OCI-LY7 (cell line): ENCODE data around the gene EGFL8. TPM values are rescaled to one million over a fixed set of nuclear protein-coding genes. Genes with fewer than 3 reads are reported as not detected.

ENCODE experiments used
- BruUV-seq: library from RNA; stranded (reverse); fragments of 400-500 nt; replicated peaks from 2 replicates; lab custom pipeline; 2021; lab: Mats Ljungman, UMichigan
- CTCF ChIA-PET: fragments of 300-600 bp; sonication (Branson Sonifier 250); formaldehyde crosslinking; loops from one replicate; lab custom pipeline; 2022; ENCODE audit warnings: antibody characterized with exemption; ENCODE audit not compliant: unreplicated experiment; lab: Charles Lee
- POLR2A ChIA-PET: fragments of 300-600 bp; sonication (Branson Sonifier 250); formaldehyde crosslinking; loops from one replicate; lab custom pipeline; 2022; ENCODE audit warnings: antibody characterized with exemption; lab: Charles Lee
- DNase-seq: peaks from one replicate; pipeline ENCODE4 v3.0.0-alpha.2; 2015; ENCODE audit warnings: low spot score
- H2AFZ ChIP-seq: fragments of 200-600 bp; sonication (generic), shearing (Covaris generic); 2 replicates; pipeline ENCODE4 v1.6.1; 2014; ENCODE audit warnings: mild to moderate bottlenecking, antibody characterized with exemption, low read length, moderate library complexity
- H3K27ac ChIP-seq: fragments of 200-600 bp; sonication (generic); 2 replicates; pipeline ENCODE4 v1.5.1; 2014; ENCODE audit warnings: mixed run types, low read depth, mild to moderate bottlenecking, moderate library complexity, low read length, inconsistent platforms; ENCODE audit not compliant: poor library complexity, severe bottlenecking
- H3K36me3 ChIP-seq: fragments of 200-600 bp; sonication (generic); 2 replicates; pipeline ENCODE4 v1.6.1; 2014; ENCODE audit warnings: mild to moderate bottlenecking, antibody characterized with exemption, low read length, moderate library complexity, mixed read lengths; ENCODE audit not compliant: insufficient read depth
- H3K4me1 ChIP-seq: fragments of 200-600 bp; sonication (generic); 2 replicates; pipeline ENCODE4 v1.5.1; 2014; ENCODE audit warnings: mild to moderate bottlenecking, low read length; ENCODE audit not compliant: insufficient read depth, poor library complexity, severe bottlenecking
- H3K4me2 ChIP-seq: fragments of 200-600 bp; sonication (generic); 2 replicates; pipeline ENCODE4 v1.6.1; 2014; ENCODE audit warnings: mild to moderate bottlenecking, low read length
- H3K4me3 ChIP-seq: fragments of 200-600 bp; sonication (generic); 2 replicates; pipeline ENCODE4 v1.5.1; 2014; ENCODE audit warnings: mild to moderate bottlenecking, low read depth, low read length; ENCODE audit not compliant: poor library complexity, severe bottlenecking
- H3K79me2 ChIP-seq: fragments of 200-600 bp; sonication (generic); 2 replicates; pipeline ENCODE4 v1.6.1; 2016; ENCODE audit warnings: low read depth, mild to moderate bottlenecking, low read length, moderate library complexity, mixed read lengths; ENCODE audit not compliant: insufficient read depth
- H3K9me2 ChIP-seq: fragments of 200-600 bp; sonication (generic); 2 replicates; pipeline ENCODE4 v1.6.1; 2016; ENCODE audit warnings: mild to moderate bottlenecking, low read length, mixed read lengths; ENCODE audit not compliant: insufficient read depth
- H3K9me3 ChIP-seq: fragments of 200-600 bp; sonication (generic); 2 replicates; pipeline ENCODE4 v1.6.1; 2014; ENCODE audit warnings: mild to moderate bottlenecking, mixed run types, low read length, mixed read lengths
- H4K20me1 ChIP-seq: fragments of 200-600 bp; sonication (generic); 2 replicates; pipeline ENCODE4 v1.6.1; 2014; ENCODE audit warnings: mild to moderate bottlenecking, antibody characterized with exemption, low read length, moderate library complexity, mixed read lengths; ENCODE audit not compliant: insufficient read depth
- EZH2phosphoT487 ChIP-seq: fragments of 200-600 bp; sonication (generic); IDR thresholded peaks from 2 replicates; pipeline ENCODE4 v1.6.1; 2018; ENCODE audit warnings: low read depth, borderline replicate concordance, mild to moderate bottlenecking, mixed run types, antibody characterized with exemption, low read length, moderate library complexity, mixed read lengths
- intact Hi-C: fragments of 100-400 bp; cut with micrococcal nuclease; formaldehyde crosslinking; loops from one replicate; pipeline ENCODE4 v1.10.0; 2022; ENCODE audit not compliant: unreplicated experiment
- total RNA-seq, 2 experiments: library from RNA; depleted of rRNA in 1 of 2; stranded (reverse); fragments of >200 nt in 1 of 2; shearing (Covaris generic) in 1 of 2; gene quantifications; 2 replicates each; pipeline ENCODE4 v1.2.3, GENCODE V29; 2014 to 2022
- TF ChIP-seq, protein P1 (sequence below): fragments of 200-600 bp; sonication (generic); conservative IDR thresholded peaks from 2 replicates; pipeline ENCODE4 v1.5.1; 2014; ENCODE audit warnings: mild to moderate bottlenecking, antibody characterized with exemption, low read length, moderate library complexity, mixed read lengths

Gene EGFL8
- total RNA-seq, 2 experiments from 2014 or later, result 7.4 to 21.6 TPM

DNA sequence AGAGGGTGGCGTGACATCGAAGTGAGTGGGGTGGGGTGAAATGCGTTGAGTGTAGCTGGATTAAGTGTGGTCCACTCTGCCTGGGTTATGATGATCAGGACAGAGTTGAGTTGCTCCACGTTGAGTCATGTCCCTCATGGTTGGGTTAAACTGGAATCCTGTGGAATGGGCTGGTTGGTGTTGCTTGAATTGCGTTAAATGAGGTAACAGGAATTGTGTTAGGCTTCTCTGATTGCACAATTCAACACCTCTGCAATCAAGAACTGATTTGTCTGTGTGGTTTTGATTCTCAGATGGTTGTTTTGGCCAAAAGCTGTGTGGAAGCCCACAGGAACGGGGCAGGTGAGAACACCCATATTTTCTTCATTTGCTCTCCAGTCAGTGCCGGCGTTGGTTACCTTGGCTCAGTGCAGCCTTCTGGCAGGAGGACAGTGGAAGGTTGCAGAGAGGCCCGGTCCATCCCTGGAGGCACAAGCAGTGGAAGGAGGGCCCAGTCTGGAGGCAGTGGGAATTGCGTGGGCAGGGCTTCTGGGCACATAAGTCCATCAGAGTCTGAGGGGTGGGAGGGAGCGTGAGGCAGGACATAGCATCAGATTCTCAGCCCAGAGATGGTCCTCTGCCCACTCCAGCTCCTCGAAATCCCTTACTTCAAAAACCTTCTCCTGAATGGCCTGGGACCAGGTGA, 47.8 kb downstream of the EGFL8 start:
- no peaks in the 10 kb centered on the region for H3K9me2 ChIP-seq
- no peaks in the 10 kb centered on the region for H3K79me2 ChIP-seq
- no peaks in the 10 kb centered on the region for H3K36me3 ChIP-seq
- H4K20me1 ChIP-seq, result no peaks in the 10 kb centered on the region
- H3K4me3 ChIP-seq, result no peak overlapping the region
- no peak overlapping the region for H2AFZ ChIP-seq
- POLR2A ChIA-PET, result no interaction called here
- TF ChIP-seq EZH2phosphoT487, result no peak
- TF ChIP-seq, protein P1, sequence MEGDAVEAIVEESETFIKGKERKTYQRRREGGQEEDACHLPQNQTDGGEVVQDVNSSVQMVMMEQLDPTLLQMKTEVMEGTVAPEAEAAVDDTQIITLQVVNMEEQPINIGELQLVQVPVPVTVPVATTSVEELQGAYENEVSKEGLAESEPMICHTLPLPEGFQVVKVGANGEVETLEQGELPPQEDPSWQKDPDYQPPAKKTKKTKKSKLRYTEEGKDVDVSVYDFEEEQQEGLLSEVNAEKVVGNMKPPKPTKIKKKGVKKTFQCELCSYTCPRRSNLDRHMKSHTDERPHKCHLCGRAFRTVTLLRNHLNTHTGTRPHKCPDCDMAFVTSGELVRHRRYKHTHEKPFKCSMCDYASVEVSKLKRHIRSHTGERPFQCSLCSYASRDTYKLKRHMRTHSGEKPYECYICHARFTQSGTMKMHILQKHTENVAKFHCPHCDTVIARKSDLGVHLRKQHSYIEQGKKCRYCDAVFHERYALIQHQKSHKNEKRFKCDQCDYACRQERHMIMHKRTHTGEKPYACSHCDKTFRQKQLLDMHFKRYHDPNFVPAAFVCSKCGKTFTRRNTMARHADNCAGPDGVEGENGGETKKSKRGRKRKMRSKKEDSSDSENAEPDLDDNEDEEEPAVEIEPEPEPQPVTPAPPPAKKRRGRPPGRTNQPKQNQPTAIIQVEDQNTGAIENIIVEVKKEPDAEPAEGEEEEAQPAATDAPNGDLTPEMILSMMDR, result no peak
- DNase-seq, result no peak
- no peak overlapping the region for H3K27ac ChIP-seq
- CTCF ChIA-PET, result no interaction called here
- H3K9me3 ChIP-seq, result no peaks in the 10 kb centered on the region
- H3K4me2 ChIP-seq, result no peak overlapping the region
- peaks cover 2% of the 10 kb centered on the region for H3K4me1 ChIP-seq
- no TSS peak for BruUV-seq
- intact Hi-C loops, result no loop called here

DNA sequence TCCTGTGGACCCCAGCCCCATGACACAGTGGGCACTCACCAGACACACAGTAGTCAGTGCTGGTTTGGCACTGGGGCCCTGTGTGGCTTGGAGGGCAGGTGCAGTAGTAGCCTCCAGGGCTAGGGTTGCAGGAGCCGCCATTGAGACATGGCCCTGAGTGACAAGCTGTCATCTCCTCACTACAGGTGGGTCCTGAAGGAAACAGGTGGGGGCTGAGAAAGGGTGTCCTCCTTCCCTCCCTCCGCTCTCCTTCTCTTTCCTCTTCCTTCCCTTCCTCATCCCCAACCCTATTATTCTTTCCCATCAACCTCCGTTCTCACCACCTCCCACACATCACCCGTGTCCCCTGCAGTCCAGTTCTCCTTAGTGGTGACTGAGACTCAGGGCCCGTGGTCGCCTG, 49.3 kb downstream of the EGFL8 start:
- intact Hi-C loops, result no loop called here
- TF ChIP-seq EZH2phosphoT487, result no peak
- TF ChIP-seq, protein P1, result no peak
- Histone ChIP-seq H3K4me1 (peaks cover 8% of the 10 kb centered on the region), H3K36me3 (no peaks in the 10 kb centered on the region), H3K79me2 (no peaks in the 10 kb centered on the region), H3K4me3 (no peak overlapping the region), H4K20me1 (no peaks in the 10 kb centered on the region), H3K9me2 (no peaks in the 10 kb centered on the region), H3K27ac (no peak overlapping the region), H3K9me3 (no peaks in the 10 kb centered on the region), H3K4me2 (no peak overlapping the region), H2AFZ (no peak overlapping the region)
- no peak for DNase-seq
- POLR2A ChIA-PET, result no interaction called here
- CTCF ChIA-PET, result no interaction called here
- no TSS peak for BruUV-seq

DNA sequence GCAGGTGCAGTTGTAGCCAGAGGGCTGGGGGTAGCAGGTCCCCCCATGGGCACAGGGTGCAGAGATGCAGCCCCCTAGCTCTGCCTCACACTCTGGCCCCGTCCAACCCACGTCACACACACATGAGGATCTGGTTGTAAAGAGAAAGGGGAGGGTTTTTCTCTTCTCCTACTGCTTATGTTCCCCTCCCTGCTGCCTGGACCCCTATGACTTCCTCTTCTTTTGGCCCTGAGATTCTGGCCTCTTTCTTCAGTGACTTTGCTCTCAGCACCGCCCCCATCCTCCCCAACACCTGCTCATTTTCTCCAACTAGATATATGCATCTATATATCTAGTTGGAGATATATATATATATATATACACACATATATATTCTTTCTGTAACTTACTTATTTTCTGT, 49.7 kb downstream of the EGFL8 start:
- H4K20me1 ChIP-seq, result no peaks in the 10 kb centered on the region
- intact Hi-C loops, result no loop called here
- CTCF ChIA-PET, result no interaction called here
- H2AFZ ChIP-seq, result no peak overlapping the region
- H3K4me2 ChIP-seq, result no peak overlapping the region
- no peak overlapping the region for H3K27ac ChIP-seq
- no TSS peak for BruUV-seq
- H3K4me1 ChIP-seq, result peaks cover 8% of the 10 kb centered on the region
- H3K36me3 ChIP-seq, result no peaks in the 10 kb centered on the region
- no peak for TF ChIP-seq EZH2phosphoT487
- TF ChIP-seq, protein P1, result no peak
- no peaks in the 10 kb centered on the region for H3K9me3 ChIP-seq
- no peak overlapping the region for H3K4me3 ChIP-seq
- H3K79me2 ChIP-seq, result no peaks in the 10 kb centered on the region
- POLR2A ChIA-PET, result interaction anchor here (0.8 kb wide), 1 partner anchor 9 kb away, joined by 4 read pairs; no protein-coding TSS in a partner anchor
- DNase-seq, result peak; percentile 32
- no peaks in the 10 kb centered on the region for H3K9me2 ChIP-seq
